ENCODE data around the gene NPPA. TPM values are rescaled to one million over a fixed set of nuclear protein-coding genes. Genes with fewer than 3 reads are reported as not detected.

Gene NPPA
- total and polyA plus RNA-seq, 8 donors: 0.48 to 7.2 (median 2.7) TPM; not detected in 3

DNA sequence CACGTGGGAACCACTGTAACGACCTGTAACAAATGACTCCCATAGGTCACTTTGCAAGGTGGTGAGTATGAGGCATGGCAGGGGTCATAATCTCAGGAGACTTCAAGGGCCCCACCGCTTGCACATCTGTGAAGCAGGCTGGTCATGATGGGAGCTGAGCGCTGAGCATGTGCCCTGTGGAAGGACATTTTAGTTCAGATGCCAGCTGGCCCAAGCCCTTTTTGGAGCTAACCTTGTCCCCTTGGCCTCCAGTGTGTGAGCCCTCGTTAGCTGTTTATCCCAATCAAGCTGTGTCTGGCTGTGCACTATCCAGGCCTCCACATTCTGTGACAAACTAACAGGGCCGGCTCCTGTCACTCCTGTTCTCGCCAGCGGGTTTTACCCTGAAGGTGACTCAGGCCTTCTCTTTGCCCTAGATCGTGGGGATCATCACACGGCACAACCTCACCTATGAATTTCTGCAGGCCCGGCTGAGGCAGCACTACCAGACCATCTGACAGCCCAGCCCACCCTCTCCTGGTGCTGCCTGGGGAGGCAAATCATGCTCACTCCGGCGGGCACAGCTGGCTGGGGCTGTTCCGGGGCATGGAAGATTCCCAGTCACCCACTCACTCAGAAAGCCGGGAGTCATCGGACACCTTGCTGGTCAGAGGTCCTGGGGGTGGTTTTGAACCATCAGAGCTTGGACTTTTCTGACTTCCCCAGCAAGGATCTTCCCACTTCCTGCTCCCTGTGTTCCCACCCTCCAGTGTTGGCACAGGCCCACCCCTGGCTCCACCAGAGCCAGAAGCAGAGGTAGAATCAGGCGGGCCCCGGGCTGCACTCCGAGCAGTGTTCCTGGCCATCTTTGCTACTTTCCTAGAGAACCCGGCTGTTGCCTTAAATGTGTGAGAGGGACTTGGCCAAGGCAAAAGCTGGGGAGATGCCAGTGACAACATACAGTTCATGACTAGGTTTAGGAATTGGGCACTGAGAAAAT, 7.6 kb downstream of the NPPA start:
- intact Hi-C loops (cut with DNase I; ENCODE audit: low total_unique reads): loop anchor here (5.0 to 10.0 kb wide), 2 partner anchors 52 to 125 kb away; no protein-coding TSS in a partner anchor
- Histone ChIP-seq H3K36me3 (peaks cover 71 to 100% (median 99%) of the 10 kb centered on the region in 4 donors), H3K27me3 (no peaks in the 10 kb centered on the region), H3K4me3 (no peak overlapping the region), H3K9me3 (no peaks in the 10 kb centered on the region), H3K4me1 (peaks cover 0 to 25% (median 0%) of the 10 kb centered on the region in 4 donors), H3K27ac (no peak overlapping the region)
- TF ChIP-seq EP300 (IDR thresholded peaks at IDR 0.05) (no peak), POLR2AphosphoS5 (IDR thresholded peaks at IDR 0.05) (no peak), POLR2A (IDR thresholded peaks at IDR 0.05) (no peak)
- TF ChIP-seq, protein P1, sequence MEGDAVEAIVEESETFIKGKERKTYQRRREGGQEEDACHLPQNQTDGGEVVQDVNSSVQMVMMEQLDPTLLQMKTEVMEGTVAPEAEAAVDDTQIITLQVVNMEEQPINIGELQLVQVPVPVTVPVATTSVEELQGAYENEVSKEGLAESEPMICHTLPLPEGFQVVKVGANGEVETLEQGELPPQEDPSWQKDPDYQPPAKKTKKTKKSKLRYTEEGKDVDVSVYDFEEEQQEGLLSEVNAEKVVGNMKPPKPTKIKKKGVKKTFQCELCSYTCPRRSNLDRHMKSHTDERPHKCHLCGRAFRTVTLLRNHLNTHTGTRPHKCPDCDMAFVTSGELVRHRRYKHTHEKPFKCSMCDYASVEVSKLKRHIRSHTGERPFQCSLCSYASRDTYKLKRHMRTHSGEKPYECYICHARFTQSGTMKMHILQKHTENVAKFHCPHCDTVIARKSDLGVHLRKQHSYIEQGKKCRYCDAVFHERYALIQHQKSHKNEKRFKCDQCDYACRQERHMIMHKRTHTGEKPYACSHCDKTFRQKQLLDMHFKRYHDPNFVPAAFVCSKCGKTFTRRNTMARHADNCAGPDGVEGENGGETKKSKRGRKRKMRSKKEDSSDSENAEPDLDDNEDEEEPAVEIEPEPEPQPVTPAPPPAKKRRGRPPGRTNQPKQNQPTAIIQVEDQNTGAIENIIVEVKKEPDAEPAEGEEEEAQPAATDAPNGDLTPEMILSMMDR (IDR thresholded peaks at IDR 0.05): no peak
- 88 to 94% (median 91%) methylated on average over 19 to 20 of the region's 20 CpGs for WGBS, 5 donors
- no peak for DNase-seq

DNA sequence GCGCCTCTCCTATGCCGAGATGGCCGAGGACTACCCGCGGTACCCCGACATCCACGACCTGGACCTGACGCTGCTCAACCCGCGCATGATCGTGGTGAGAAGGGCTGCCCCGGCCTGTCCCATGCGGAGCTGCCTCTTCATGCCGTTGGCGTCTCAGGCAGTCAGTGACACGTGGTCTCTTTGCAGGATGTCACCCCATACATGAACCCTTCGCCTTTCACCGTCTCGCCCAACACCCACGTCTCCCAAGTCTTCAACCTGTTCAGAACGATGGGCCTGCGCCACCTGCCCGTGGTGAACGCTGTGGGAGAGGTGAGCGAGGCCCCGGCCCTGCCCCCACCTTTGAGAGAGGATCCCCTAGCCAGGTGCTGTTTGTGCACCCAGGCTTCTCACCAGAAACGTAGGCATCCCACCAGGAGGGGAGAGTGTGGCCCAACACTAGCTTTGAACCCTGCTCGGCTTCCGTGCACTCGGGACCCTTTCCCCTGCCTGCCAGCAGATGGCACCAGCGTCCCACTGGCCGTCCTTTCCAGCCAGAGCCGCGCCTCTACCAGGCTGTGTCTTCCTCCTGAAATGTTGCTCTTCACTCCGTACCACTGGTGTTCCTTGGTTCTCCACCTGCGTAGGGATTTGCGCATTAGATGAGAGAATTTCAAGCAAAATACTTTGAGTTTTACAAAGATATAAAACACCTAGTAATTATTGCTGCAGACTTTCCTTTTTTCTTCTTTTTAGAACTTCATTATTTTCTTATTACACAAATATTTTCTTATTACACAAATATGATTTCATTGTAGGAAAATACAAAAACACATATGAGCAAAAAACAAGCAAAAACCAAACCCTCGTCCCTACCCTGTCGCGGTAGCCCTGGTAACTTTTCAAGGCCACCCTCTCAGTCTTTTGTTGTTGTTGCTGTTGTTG, 9.0 kb downstream of the NPPA start:
- H3K9me3 ChIP-seq: no peaks in the 10 kb centered on the region
- peaks cover 79 to 100% (median 99%) of the 10 kb centered on the region in 4 donors for H3K36me3 ChIP-seq
- no peaks in the 10 kb centered on the region for H3K27me3 ChIP-seq
- TF ChIP-seq POLR2A (IDR thresholded peaks at IDR 0.05) (no peak), POLR2AphosphoS5 (IDR thresholded peaks at IDR 0.05) (peak in 1 of 3 donors; percentile 57), EP300 (IDR thresholded peaks at IDR 0.05) (no peak)
- TF ChIP-seq, protein P1 (IDR thresholded peaks at IDR 0.05): peak in 5 of 7 experiments; percentile 91 to 92 (median 92)
- DNase-seq: peak; percentile 75 to 86
- H3K27ac ChIP-seq: no peak overlapping the region
- 57 to 69% (median 65%) methylated on average over 34 to 40 of the region's 40 CpGs for WGBS, 5 donors
- H3K4me3 ChIP-seq: no peak overlapping the region
- intact Hi-C loops (cut with DNase I; ENCODE audit: low total_unique reads): loop anchor here (5.0 to 10.0 kb wide), 2 partner anchors 54 to 126 kb away; no protein-coding TSS in a partner anchor
- H3K4me1 ChIP-seq: peaks cover 0 to 25% (median 0%) of the 10 kb centered on the region in 4 donors

DNA sequence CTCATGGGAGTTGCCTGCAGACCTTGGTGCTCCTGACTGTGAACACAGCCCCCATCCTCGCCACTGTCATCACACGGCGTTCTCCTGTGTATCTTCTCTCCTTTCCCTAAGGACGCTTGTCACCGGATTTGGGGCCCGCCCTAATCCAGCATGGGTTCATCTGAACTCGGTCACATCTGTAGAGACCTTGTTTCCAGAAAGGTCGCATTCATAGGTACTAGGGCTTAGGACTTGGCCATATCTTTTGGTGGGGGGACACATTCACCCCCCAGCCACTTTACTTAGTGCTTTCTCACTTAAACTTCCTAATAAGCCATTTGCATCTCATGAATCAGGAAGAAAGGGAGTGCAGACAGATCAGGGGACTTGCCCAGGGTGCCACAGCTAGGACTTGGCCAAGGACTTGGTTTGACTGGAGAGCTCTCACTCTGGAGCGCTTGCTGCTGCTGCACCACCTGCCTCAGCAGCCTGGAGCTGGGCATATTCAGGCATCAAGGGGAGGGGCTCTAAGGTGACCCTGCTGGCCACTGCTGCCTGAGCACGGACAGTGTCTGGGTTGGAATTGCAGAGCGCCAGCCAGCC, 9.7 kb downstream of the NPPA start:
- Histone ChIP-seq H3K4me3 (no peak overlapping the region), H3K4me1 (peaks cover 0 to 20% (median 0%) of the 10 kb centered on the region in 4 donors), H3K36me3 (peaks cover 87 to 100% (median 99%) of the 10 kb centered on the region in 4 donors), H3K9me3 (no peaks in the 10 kb centered on the region), H3K27ac (no peak overlapping the region), H3K27me3 (no peaks in the 10 kb centered on the region)
- DNase-seq: no peak
- no peak for TF ChIP-seq POLR2AphosphoS5 (IDR thresholded peaks at IDR 0.05)
- no peak for TF ChIP-seq POLR2A (IDR thresholded peaks at IDR 0.05)
- no peak for TF ChIP-seq EP300 (IDR thresholded peaks at IDR 0.05)
- TF ChIP-seq, protein P1 (IDR thresholded peaks at IDR 0.05): no peak
- intact Hi-C loops (cut with DNase I; ENCODE audit: low total_unique reads): loop anchor here (5.0 to 10.0 kb wide), 2 partner anchors 54 to 127 kb away; no protein-coding TSS in a partner anchor
- 86 to 91% (median 89%) methylated on average over 9 to 11 of the region's 11 CpGs for WGBS, 5 donors

Data from stomach (tissue), 9 donors.